ENCODE measurements around the gene MTMR4.

The MTMR4 gene

DNA sequence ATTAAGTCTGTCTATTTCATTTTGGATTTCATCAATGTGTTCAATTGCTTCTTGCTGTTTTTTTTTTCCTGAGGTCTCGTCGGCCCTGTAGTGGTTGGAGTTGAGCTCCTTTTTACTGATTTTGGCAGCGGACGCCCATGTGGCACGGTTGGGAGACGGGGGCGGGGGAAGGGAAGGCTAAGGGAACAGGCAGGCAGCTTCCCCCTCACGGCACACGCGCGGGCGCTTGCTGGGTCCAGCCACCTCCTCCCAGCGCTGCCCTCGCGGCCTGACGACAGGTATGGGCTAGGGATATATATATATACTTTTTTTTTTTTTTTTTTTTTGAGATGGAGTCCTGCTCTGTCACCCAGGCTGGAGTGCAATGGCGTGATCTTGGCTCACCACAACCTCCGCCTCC lies 37.6 kb downstream of the MTMR4 start:
- Histone ChIP-seq H3K4me2 (no peak overlapping the region), H3K4me1 (no peaks in the 10 kb centered on the region), H3K36me3 (0 out of 22 replicates have a peak, but pooled peaks cover 0 to 5% (median 0%) of the 10 kb centered on the region in 11 experiments), H4K20me1 (no peaks in the 10 kb centered on the region), H3K27me3 (no peaks in the 10 kb centered on the region), H3K4me3 (no peak overlapping the region), H3K9ac (no peak overlapping the region), H3K27ac (no peak overlapping the region), H3K9me3 (replicated peaks in 1 of 11) (no peaks in the 10 kb centered on the region)
- no peak for TF ChIP-seq Cebpa-rat (IDR thresholded peaks at IDR 0.05)

GRCh38 chr17:58475985-58476384 lies 38.5 kb downstream of the MTMR4 start:
- H3K36me3 ChIP-seq: 0 out of 22 replicates have a peak, but pooled peaks cover 0 to 5% (median 0%) of the 10 kb centered on the region in 11 experiments
- TF ChIP-seq Cebpa-rat (IDR thresholded peaks at IDR 0.05): no peak
- H4K20me1 ChIP-seq: no peaks in the 10 kb centered on the region
- H3K27ac ChIP-seq: no peak overlapping the region
- no peak overlapping the region for H3K4me2 ChIP-seq
- no peak overlapping the region for H3K4me3 ChIP-seq
- no peaks in the 10 kb centered on the region for H3K27me3 ChIP-seq
- no peaks in the 10 kb centered on the region for H3K4me1 ChIP-seq
- no peaks in the 10 kb centered on the region for H3K9me3 ChIP-seq (replicated peaks in 1 of 11)
- H3K9ac ChIP-seq: no peak overlapping the region

DNA sequence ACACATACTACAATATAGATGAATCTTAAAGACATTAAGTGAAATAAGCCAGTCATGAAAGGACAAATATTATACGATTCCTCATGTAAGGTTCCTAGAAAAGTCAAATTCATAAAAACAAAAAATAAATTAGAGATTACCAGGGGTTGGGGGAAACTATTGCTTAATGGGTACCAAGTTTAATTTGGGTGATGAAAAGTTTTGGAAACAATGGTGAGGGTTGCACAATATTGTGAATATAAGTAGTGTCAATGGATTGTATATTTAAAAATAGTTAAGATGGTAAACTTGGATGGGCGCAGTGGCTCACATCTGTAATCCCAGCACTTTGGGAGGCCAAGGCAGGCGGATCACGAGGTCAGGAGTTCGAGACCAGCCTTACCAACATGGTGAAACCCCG lies 44.1 kb downstream of the MTMR4 start:
- Histone ChIP-seq H3K36me3 (no peaks in the 10 kb centered on the region), H3K27ac (no peak overlapping the region), H3K4me2 (no peak overlapping the region), H4K20me1 (no peaks in the 10 kb centered on the region), H3K4me3 (no peak overlapping the region), H3K27me3 (no peaks in the 10 kb centered on the region), H3K4me1 (no peaks in the 10 kb centered on the region), H3K9me3 (replicated peaks in 1 of 11) (no peaks in the 10 kb centered on the region), H3K9ac (no peak overlapping the region)
- TF ChIP-seq Cebpa-rat (IDR thresholded peaks at IDR 0.05): peak in 1 of 11 experiments; percentile 9; a peak in 1 of 22 replicates

- H3K4me1 ChIP-seq: no peaks in the 10 kb centered on the region
- H3K36me3 ChIP-seq: no peaks in the 10 kb centered on the region
- H3K4me3 ChIP-seq: no peak overlapping the region
- H3K4me2 ChIP-seq: no peak overlapping the region
- no peaks in the 10 kb centered on the region for H3K9me3 ChIP-seq (replicated peaks in 1 of 11)
- no peak overlapping the region for H3K9ac ChIP-seq
- TF ChIP-seq Cebpa-rat (IDR thresholded peaks at IDR 0.05): no peak
- no peaks in the 10 kb centered on the region for H4K20me1 ChIP-seq
- H3K27ac ChIP-seq: no peak overlapping the region
- H3K27me3 ChIP-seq: no peaks in the 10 kb centered on the region
These were observed 45.5 kb downstream of the MTMR4 start for GRCh38 chr17:58468944-58469343.

DNA sequence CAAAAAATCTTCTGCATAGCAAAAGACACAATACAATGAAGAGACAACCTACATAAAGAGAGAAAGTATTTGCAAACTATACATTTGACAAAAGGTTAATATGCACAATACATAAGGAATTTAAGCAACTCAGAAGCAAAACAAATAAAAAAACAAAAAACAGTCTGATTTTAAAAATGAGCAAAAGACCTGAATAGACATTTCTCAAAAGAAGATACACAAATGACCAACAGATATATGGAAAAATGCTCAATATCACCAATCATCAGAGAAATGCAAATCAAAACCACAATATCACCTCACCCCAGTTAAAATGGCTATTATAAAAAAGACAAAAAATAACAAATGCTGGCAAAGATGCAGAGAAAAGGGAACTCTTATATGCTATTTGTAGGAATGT lies 58.9 kb downstream of the MTMR4 start:
- no peaks in the 10 kb centered on the region for H3K27me3 ChIP-seq
- H4K20me1 ChIP-seq: no peaks in the 10 kb centered on the region
- no peak overlapping the region for H3K4me2 ChIP-seq
- peaks cover 0 to 5% (median 0%) of the 10 kb centered on the region in 11 experiments; a peak in 2 of 22 replicates for H3K9me3 ChIP-seq (replicated peaks in 1 of 11)
- H3K9ac ChIP-seq: no peak overlapping the region
- 0 out of 22 replicates have a peak, but pooled peaks cover 0 to 4% (median 0%) of the 10 kb centered on the region in 11 experiments for H3K36me3 ChIP-seq
- no peak overlapping the region for H3K4me3 ChIP-seq
- H3K27ac ChIP-seq: no peak overlapping the region
- no peak for TF ChIP-seq Cebpa-rat (IDR thresholded peaks at IDR 0.05)
- H3K4me1 ChIP-seq: no peaks in the 10 kb centered on the region

DNA sequence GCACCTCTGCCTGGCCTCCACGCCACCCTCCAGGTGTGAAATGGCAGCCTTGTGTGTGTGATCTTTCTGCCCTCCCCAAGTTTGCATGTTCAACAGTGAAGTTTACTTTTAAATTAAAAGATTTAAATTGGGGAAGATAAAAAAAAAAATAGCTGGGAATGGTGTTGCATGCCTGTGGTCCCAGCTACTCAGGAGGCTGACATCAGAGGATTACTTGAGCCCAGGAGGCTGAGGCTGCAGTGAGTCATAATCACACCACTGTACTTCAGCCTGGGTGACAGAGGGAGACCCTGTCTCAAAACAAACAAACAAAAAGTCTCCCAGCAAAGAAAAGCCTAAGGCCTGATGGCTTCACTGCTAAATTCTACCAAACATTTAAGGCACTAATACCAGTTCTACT lies 61.7 kb downstream of the MTMR4 start:
- no peak overlapping the region for H3K4me3 ChIP-seq
- no peaks in the 10 kb centered on the region for H3K27me3 ChIP-seq
- no peak overlapping the region for H3K4me2 ChIP-seq
- no peak overlapping the region for H3K27ac ChIP-seq
- no peak for TF ChIP-seq Cebpa-rat (IDR thresholded peaks at IDR 0.05)
- peaks cover 0 to 5% (median 0%) of the 10 kb centered on the region in 11 experiments; a peak in 2 of 22 replicates for H3K9me3 ChIP-seq (replicated peaks in 1 of 11)
- 0 out of 22 replicates have a peak, but pooled peaks cover 0 to 4% (median 0%) of the 10 kb centered on the region in 11 experiments for H3K36me3 ChIP-seq
- H4K20me1 ChIP-seq: no peaks in the 10 kb centered on the region
- H3K9ac ChIP-seq: no peak overlapping the region
- H3K4me1 ChIP-seq: no peaks in the 10 kb centered on the region

GRCh38 chr17:58447039-58447975 lies 67.1 kb downstream of the MTMR4 start:
- TF ChIP-seq Cebpa-rat (IDR thresholded peaks at IDR 0.05): no peak
- Histone ChIP-seq H3K4me3 (no peak overlapping the region), H3K9me3 (replicated peaks in 1 of 11) (0 out of 22 replicates have a peak, but pooled peaks cover 0 to 4% (median 0%) of the 10 kb centered on the region in 11 experiments), H4K20me1 (no peaks in the 10 kb centered on the region), H3K27ac (no peak overlapping the region), H3K9ac (0 out of 22 replicates have a peak overlapping the region, but pooled peaks of 1 of the 11 experiments have one; percentile 34), H3K27me3 (no peaks in the 10 kb centered on the region), H3K4me2 (no peak overlapping the region), H3K4me1 (0 out of 20 replicates have a peak, but pooled peaks cover 0 to 4% (median 0%) of the 10 kb centered on the region in 10 experiments), H3K36me3 (no peaks in the 10 kb centered on the region)

DNA sequence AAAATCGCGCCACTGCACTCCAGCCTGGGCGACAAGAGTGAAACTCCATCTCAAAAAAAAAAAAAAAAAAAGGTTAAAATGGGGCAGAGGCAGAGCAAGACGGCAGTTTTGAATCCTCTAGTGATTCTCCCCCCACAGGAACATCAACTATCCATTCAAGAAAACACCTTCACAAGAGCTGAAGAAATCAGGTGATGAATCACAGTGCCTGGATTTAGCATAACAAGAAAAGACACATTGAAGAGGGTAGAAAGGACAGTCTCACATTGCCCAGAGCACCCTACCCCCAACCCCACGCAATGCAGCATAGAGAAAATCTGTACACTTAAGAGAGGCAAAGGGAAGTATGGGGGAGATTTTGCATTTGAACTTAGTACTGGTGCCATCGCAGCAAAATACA lies 68.4 kb downstream of the MTMR4 start:
- H3K4me1 ChIP-seq: 0 out of 20 replicates have a peak, but pooled peaks cover 0 to 4% (median 0%) of the 10 kb centered on the region in 10 experiments

More for the DNA sequence above, 68.4 kb downstream of the MTMR4 start:
- Histone ChIP-seq H3K27me3 (no peaks in the 10 kb centered on the region), H3K9me3 (replicated peaks in 1 of 11) (0 out of 22 replicates have a peak, but pooled peaks cover 0 to 4% (median 0%) of the 10 kb centered on the region in 11 experiments), H4K20me1 (no peaks in the 10 kb centered on the region), H3K4me3 (no peak overlapping the region), H3K27ac (no peak overlapping the region), H3K9ac (no peak overlapping the region), H3K4me2 (no peak overlapping the region), H3K36me3 (no peaks in the 10 kb centered on the region)
- no peak for TF ChIP-seq Cebpa-rat (IDR thresholded peaks at IDR 0.05)
